Retinal pigment epithelial cell (primary cell): ENCODE data around the gene PCDHGA9.
A peak's percentile ranks its signal among the peaks of the same experiment; 100 is the strongest.
"Not testable (repeated sequence)": the region's sequence is repeated elsewhere in the genome, so short reads cannot be mapped to it uniquely, and the experiment has no call there.

Experiments used
- DNase-seq: peaks from one replicate; pipeline ENCODE4 v3.0.0-alpha.2; 2010; ENCODE audit warnings: low read depth
- H3K4me3 ChIP-seq: 2 replicates; pipeline ENCODE4 v1.5.1; 2011; ENCODE audit warnings: mild to moderate bottlenecking, low read length, control low read depth, moderate library complexity
- CTCF ChIP-seq: conservative IDR thresholded peaks from 2 replicates; pipeline ENCODE4 v1.5.1; 2011; ENCODE audit warnings: low read depth, low read length, control low read depth, inconsistent platforms

Gene PCDHGA9

DNA sequence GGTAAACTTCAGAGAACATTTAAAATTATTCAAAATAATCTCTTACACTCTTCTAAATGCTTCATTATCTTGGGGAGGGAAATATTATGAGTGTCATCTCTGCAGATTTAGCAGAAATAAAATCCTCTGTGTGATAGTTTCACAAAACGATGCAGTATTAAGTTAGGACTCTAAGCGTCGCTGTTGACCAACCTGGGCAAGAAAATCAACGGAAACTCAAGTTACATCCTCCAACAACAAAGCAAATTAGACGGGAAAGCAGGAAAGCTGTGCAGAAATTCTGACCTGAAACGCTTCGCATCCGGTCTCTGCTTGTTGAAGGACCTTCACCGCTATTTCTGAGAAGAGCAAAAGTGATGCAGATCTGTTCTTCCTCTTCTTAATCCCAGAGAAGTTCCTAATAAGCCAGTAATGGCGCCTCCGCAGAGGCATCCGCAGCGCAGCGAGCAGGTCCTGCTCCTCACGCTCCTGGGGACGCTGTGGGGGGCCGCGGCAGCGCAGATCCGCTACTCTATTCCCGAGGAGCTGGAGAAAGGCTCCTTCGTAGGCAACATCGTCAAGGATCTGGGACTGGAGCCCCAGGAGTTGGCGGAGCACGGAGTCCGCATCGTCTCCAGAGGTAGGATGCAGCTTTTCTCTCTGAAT is 28.8 kb upstream of the PCDHGA9 start, which contains the start of gene PCDHGA6:
TSS of gene PCDHGA6 (plus strand) at position 219 of the 645 bp plus-strand sequence. CDS start at position 412, 193 bp downstream.
- no peak for DNase-seq
- H3K4me3 ChIP-seq, result peak within 1 kb of the TSS; percentile 46
- peak; percentile 62 for TF ChIP-seq CTCF

DNA sequence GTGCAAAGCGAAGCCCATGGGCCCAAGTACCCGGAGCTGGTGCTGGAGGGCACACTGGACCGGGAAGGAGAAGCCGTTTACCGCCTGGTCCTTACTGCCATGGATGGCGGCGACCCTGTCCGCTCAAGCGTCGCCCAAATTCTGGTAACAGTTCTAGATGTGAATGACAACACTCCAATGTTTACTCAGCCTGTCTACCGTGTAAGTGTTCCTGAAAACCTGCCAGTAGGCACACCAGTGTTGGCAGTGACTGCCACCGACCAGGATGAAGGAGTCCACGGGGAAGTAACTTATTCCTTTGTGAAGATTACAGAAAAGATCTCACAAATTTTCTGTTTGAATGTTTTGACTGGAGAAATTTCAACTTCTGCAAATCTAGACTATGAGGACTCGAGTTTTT is 28.0 kb upstream of the PCDHGA9 start:
- no peak for TF ChIP-seq CTCF
- DNase-seq, result no peak
- H3K4me3 ChIP-seq, result no peak overlapping the region

GRCh38 chr5:141375444-141376155 is 27.0 kb upstream of the PCDHGA9 start:
- DNase-seq, H3K4me3 ChIP-seq: not testable (repeated sequence)

DNA sequence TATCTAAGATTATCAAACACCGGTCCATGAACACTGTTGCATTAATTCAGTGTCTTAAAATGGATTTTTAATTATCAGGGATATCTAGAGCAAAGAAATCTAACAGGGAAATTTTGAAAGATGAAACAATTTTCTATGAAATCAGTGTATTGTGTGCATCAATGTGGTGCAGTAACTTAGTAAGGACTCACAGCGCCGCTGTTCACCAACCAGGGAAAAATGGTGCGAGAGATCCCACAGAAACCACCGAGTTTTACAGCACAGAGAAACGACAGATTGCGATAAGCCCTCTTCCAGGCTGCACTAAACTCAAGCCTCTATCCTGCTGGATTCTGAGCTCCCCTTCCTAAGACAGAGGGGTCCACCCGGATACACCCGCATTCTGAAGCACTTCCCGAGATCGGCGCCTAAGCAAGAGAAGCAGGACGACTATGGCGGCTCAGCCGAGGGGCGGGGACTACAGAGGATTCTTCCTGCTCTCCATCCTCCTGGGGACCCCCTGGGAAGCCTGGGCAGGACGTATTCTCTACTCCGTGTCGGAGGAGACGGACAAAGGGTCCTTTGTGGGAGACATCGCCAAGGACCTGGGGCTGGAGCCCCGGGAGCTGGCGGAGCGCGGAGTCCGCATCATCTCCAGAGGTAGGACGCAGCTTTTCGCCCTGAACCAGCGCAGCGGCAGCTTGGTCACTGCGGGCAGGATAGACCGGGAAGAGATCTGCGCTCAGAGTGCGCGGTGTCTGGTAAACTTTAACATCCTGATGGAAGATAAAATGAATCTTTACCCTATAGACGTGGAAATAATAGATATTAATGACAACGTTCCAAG is 19.9 kb upstream of the PCDHGA9 start, which contains the start of gene PCDHGA7:
TSS of gene PCDHGA7 (plus strand) at position 274 of the 826 bp plus-strand sequence. CDS start at position 432, 158 bp downstream.
- no peak for DNase-seq
- peak; percentile 37 for TF ChIP-seq CTCF
- H3K4me3 ChIP-seq, result peak within 1 kb of the TSS; percentile 42

- DNase-seq, result no peak
- TF ChIP-seq CTCF, result no peak
- peak overlapping the region; percentile 6 for H3K4me3 ChIP-seq
Measured at GRCh38 chr5:141383345-141383744, 19.2 kb upstream of the PCDHGA9 start.

DNA sequence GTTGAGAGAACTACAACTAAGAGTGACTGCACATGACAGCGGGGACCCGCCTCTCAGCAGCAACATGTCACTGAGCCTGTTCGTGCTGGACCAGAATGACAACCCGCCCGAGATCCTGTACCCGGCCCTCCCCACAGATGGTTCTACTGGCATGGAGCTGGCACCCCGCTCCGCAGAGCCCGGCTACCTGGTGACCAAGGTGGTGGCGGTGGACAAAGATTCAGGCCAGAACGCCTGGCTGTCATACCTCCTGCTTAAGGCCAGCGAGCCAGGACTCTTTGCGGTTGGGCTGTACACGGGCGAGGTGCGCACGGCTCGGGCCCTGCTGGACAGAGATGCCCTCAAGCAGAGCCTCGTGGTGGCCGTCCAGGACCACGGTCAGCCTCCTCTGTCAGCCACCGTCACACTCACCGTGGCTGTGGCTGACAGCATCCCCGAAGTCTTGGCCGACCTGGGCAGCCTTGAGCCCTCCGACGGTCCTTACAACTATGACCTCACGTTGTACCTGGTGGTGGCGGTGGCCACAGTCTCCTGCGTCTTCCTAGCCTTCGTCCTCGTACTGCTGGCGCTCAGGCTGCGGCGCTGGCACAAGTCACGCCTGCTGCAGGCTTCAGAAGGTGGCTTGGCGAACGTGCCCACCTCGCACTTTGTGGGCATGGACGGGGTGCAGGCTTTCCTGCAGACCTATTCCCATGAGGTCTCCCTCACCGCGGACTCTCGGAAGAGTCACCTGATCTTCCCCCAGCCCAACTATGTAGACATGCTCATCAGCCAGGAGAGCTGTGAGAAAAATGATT is 17.9 kb upstream of the PCDHGA9 start:
- no peak overlapping the region for H3K4me3 ChIP-seq
- no peak for TF ChIP-seq CTCF
- DNase-seq, result no peak
